Measurements from ENCODE around the gene OTOS.

The OTOS gene

GRCh38 chr2:240149943-240150784 lies 9.7 kb upstream of the OTOS start:
- peak; percentile 10 for DNase-seq

GRCh38 chr2:240147911-240148587 lies 7.6 kb upstream of the OTOS start:
- no peak for DNase-seq

DNA sequence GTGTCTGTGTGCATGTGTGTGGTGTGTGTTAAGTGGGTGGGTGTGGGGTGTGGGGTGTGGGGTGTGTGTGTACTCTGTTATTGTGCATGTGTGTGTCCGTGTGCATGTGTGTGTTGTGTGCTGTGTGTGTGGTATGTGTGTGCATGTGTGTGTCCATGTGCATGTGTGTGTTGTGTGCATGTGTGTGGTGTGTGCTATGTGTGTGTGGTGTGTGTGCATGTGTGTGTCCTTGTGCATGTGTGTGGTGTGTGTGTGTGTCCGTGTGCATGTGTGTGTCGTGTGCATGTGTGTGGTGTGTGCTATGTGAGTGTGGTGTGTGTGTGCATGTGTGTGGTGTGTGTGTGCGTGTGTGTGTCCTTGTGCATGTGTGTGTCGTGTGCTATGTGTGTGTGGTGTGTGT lies 6.9 kb upstream of the OTOS start:
- DNase-seq: no peak

GRCh38 chr2:240146627-240147278 lies 6.3 kb upstream of the OTOS start:
- no peak for DNase-seq

GRCh38 chr2:240146141-240146561 lies 5.7 kb upstream of the OTOS start:
- no peak for DNase-seq

DNA sequence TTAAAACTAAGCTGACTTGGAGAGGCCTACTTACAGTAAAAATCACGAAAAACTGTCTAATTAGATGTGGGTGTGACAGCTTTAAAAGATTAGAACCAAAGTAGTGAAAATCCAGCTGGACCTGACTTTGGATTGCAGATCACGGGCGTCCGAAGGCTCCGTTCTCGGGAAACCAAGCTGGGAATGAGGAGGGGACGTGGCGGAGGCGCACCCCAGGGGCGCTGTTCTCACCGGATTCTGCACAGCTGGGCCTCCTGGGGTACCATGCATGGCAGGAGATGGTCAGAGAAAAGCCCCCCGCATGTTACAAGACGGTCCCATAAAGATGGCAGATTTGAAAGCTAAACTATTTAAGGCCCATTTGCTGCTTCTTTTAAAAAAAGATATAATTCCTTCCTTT lies 5.0 kb upstream of the OTOS start:
- DNase-seq: no peak

DNA sequence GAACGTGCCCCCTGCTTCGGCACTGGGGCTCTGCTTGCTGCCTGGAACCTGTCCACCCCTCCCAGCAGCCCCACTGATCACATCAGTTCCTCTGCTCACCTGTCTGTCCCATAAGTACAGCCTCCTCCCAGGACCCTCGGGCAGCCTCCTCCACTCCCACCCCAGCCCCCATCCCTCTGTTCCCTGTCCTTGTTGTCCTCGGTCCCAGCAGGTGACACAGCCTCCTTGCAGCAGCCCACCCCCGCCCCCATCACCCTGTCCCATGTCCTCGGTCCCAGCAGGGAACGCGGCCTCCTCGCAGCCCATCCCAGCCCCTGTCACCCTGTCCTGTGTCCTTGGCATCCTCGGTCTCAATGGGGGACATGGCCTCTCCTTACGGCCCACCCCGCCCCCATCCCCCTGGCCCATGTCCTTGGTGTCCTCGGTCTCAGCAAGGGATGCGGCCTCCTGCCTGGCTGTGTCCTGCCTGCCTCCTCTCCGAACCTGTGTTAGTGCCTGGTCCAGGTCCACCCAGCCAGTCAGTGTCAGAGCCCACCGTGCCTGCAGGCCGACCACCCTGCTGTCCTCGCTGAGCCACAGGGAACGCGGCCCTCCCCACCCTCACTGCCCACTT lies 4.3 kb upstream of the OTOS start:
- DNase-seq: no peak

DNA sequence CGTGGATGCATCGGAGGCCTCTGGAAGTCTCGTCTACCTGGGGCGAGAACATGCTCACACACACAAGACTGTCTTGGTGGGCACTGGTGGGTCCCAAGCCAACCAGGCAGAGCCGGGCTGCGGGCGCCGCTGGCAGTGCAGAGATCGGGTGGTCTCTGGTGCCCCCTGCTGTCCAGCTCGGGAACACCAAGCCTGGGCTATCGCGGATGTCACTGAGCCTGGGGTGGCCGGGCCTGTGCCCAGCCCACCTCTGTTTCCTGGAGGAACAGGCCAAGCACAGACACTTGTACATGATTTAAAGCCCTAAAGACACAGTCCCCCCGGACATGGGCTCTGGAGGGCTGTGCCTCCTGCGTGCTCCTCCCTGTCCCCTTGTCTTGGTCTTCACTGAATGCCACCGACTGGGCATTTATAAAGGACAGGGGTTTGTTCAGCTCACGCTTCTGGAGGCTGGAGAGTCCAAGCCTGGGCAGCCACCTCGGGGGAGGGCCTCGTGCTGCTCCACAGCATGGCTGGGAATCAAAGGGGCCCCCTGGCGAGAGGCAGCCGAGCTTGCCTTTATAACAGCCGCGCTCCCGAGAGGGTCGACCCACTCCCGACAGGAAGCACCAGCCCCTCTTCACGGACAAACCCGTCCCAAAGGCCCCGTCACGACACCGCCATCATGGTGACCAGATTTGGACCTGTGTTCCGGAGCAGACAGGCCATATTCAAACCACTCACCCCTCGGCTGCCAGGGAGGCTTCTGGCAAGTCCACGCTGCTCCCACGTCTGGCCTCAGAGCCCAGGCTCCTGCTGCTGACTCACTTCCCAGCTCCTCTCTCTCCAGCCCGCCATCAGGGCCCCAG lies 3.6 kb upstream of the OTOS start:
- DNase-seq: no peak

GRCh38 chr2:240143276-240143675 lies 2.8 kb upstream of the OTOS start:
- DNase-seq: no peak

GRCh38 chr2:240142859-240143258 lies 2.4 kb upstream of the OTOS start:
- no peak for DNase-seq

- no peak for DNase-seq
Measured at GRCh38 chr2:240142256-240142775, 1.9 kb upstream of the OTOS start.

DNA sequence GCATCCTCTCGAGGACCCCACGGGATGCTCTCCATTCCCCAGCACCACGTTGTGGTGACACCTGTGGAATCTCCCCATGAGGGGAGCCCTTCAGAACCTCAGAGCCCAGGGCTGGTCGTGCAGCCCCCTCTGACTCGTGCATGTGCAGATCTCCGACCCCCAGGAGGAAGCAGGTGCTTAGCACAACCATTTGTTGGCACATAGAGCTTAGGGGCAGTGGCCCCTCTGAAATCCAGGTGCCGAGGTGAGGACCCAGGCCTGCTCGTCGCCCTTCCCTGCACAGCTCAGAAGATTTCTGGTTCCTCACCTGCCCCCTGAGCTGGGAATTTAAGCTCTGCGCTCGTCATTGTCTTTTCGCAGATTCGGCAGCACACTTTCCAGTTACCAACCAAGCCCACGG lies 1.3 kb upstream of the OTOS start:
- no peak for DNase-seq

GRCh38 chr2:240140920-240141319 lies 462 bp upstream of the OTOS start:
- no peak for DNase-seq

DNA sequence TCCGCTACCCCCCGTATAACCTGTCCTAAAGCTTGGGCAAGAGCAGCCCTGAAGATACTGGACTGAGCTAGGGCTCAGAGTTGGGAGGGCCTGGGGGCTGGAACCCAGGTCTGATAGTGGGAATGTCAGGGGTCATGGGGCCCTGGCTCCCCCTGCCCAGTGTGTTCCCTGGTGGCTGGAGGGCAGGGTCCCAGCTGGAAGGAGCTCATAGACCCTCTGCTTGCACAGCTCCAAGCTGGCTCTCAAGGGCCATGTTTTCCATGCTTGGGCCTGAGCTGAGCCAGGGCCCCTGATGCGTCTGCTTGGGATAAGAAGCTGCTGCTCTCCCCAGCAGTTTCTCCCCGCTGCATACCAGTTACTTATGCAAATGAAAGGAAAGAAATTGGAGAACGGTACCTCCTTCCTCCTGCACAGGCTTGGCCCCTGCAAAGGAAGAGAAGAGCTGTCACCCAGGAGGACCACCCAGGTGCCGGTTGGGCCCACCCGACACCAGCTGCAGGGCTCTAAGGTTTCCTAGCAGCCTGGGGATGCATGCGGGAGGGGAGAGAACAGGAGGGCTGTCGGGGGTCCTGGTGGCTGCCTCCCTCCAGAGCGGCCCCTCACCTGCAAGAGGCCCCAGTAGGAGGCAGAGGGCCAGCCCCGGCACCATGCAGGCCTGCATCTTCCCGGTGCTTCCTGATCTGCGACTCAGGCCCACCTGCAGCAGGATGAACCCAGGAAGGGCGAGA lies 628 bp downstream of the OTOS start:
- DNase-seq: no peak

- no peak for DNase-seq
Measured at GRCh38 chr2:240139011-240139441, 1.4 kb downstream of the OTOS start.

- no peak for DNase-seq
Measured at GRCh38 chr2:240138254-240138984, 2.0 kb downstream of the OTOS start.

DNA sequence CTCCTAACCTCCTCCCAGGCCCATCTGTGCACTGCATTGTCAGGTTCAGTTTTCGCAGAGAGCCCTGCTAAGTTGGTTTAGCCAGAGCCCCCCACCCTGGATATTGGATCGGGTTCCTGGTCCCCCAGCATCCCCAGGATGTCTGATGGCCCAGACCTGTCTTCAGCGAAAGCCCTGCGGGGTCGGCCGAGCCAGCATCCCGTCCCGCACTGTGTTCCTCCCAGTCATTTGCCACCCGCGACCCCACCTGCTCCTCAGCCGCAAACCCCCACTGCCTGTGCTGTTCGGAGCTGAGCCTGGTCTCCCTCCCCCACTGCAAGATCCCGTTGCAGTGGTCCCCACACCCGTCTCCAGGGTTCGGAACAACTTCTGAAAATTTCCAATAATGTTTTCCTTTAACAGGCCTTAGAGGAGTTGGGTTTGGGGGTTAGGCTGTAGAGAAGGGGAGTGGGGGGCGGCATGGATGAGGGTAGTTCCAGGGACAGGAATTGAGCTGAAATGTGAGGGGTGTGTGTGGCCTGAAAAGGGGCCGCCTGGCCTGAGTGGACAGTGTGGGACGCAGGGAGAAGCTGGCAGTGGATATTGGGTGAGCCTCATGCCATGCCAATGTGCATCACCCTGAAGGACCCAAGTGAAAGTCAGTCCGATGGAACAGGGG lies 2.7 kb downstream of the OTOS start:
- no peak for DNase-seq

- DNase-seq: no peak
Measured at GRCh38 chr2:240136671-240137292, 3.7 kb downstream of the OTOS start.

DNA sequence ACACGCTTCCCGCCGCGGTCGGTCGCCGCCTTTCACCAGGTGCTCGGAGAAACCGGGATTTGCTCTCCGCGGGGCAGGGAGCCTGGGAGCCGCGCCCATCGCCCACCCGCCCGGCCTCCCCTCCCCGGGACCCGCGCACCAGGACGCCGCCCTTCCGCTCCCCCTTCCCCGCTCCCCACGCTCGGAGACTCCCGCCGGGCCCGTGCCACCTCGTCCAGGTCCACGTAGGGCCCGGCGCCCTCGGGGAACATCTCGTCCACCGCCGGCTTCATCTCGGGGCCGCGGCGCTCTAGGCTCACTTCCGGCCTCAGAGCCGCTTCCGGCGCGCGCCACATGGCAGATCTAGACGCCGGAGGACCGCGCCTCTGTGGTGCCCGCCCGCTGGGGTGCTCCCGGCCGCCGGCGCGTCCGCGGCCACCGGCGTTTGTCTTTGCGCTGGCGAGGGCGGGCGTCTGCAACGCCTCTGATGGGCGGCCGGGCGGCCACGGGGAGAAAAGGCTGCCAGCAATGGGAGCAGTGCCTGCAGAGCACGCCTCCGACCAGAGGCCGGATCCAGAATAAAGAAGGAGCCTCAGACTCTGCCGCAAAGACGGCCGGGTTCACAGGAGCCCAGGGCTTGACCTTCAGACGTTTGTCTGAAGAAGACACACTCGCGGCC lies 4.3 kb downstream of the OTOS start, which contains the start of gene COPS9:
Gene COPS9, minus strand, starts transcription at position 293 of the 658 bp plus-strand sequence. Its CDS starts 21 bp downstream, at position 272.
- peak; percentile 73 for DNase-seq

Data from NCI-H2107 (cell line).